ENCODE data around the gene LYZL1. TPM values are rescaled to one million over a fixed set of nuclear protein-coding genes. Genes with fewer than 3 reads are reported as not detected.

The LYZL1 gene
- total RNA-seq, 2 donors from 2014 or later: not detected

DNA sequence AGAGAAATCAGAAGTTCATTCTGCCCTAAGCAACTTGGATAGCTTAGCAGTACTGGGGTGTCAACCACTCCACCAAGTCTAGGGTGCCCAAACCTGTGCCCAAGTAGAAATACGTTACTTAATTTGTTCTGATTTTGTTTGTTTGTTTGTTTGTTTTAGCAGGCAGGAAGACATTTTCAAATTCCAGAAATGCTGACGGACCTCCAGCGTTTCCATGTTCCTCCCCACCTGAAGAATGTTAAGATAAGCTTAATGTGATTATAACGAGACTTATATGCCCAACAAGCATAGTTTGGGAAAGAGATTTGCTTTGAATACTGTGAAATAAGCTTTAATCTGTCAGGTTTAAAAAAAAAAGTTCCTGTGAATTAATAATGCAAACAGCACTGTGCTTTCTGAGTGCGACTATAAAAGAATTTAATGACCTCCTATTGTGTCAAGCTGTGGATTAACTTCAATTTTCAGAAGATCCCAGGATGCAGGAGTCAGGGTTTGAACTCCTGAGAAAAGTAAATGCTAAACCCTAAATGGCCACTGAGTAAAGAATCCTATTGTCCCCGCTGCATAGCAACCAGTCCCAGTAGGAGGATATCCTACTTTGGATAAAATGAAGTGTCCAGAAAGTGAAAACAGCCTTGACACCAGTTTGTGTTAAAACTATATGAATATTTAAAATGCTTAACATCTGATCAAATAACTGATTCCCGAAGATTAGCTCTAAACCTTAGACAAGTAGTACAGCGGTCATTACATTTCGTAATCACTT is 56.5 kb downstream of the LYZL1 start:
- Histone ChIP-seq H3K4me3 (no peak overlapping the region), H3K9me3 (no peaks in the 10 kb centered on the region), H3K27ac (no peak overlapping the region), H3K36me3 (replicated peaks in 1 of 2; ENCODE audit: insufficient read depth in 1 of 2, low read depth in 2 of 2) (no peaks in the 10 kb centered on the region), H3K27me3 (no peaks in the 10 kb centered on the region), H3K4me1 (no peaks in the 10 kb centered on the region)
- ATAC-seq: no peak
- WGBS, 2 donors: 48 to 52% methylated on average over 9 of the region's 9 CpGs
- no peak for DNase-seq
- intact Hi-C loops (cut with DNase I): no loop called here
- TF ChIP-seq, protein P1, sequence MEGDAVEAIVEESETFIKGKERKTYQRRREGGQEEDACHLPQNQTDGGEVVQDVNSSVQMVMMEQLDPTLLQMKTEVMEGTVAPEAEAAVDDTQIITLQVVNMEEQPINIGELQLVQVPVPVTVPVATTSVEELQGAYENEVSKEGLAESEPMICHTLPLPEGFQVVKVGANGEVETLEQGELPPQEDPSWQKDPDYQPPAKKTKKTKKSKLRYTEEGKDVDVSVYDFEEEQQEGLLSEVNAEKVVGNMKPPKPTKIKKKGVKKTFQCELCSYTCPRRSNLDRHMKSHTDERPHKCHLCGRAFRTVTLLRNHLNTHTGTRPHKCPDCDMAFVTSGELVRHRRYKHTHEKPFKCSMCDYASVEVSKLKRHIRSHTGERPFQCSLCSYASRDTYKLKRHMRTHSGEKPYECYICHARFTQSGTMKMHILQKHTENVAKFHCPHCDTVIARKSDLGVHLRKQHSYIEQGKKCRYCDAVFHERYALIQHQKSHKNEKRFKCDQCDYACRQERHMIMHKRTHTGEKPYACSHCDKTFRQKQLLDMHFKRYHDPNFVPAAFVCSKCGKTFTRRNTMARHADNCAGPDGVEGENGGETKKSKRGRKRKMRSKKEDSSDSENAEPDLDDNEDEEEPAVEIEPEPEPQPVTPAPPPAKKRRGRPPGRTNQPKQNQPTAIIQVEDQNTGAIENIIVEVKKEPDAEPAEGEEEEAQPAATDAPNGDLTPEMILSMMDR (IDR thresholded peaks at IDR 0.05): no peak
- TF ChIP-seq POLR2A (IDR thresholded peaks at IDR 0.05): no peak

DNA sequence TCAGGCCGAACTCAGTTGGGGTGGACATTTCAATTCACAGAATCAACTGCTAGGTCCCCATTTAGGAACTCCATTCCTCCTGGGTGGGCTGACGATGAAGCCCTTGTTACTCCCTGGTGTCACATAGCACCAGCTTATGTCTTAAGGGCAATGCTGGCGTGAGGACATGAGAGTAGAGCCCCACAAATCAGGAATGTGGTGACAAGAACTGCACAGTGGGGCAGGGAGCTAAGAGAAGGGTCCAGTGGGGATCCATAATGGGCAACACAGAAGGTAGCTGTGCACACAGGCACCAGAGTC is 57.0 kb downstream of the LYZL1 start:
- H3K27ac ChIP-seq: no peak overlapping the region
- no peak for ATAC-seq
- H3K36me3 ChIP-seq (replicated peaks in 1 of 2; ENCODE audit: insufficient read depth in 1 of 2, low read depth in 2 of 2): no peaks in the 10 kb centered on the region
- no peaks in the 10 kb centered on the region for H3K9me3 ChIP-seq
- 75 to 95% methylated on average over 3 of the region's 3 CpGs for WGBS, 2 donors
- H3K4me3 ChIP-seq: no peak overlapping the region
- DNase-seq: no peak
- intact Hi-C loops (cut with DNase I): no loop called here
- no peaks in the 10 kb centered on the region for H3K4me1 ChIP-seq
- TF ChIP-seq POLR2A (IDR thresholded peaks at IDR 0.05): no peak
- TF ChIP-seq, protein P1 (IDR thresholded peaks at IDR 0.05): no peak
- H3K27me3 ChIP-seq: no peaks in the 10 kb centered on the region

- no peaks in the 10 kb centered on the region for H3K36me3 ChIP-seq (replicated peaks in 1 of 2; ENCODE audit: insufficient read depth in 1 of 2, low read depth in 2 of 2)
- H3K4me1 ChIP-seq: no peaks in the 10 kb centered on the region
- ATAC-seq: no peak
- H3K9me3 ChIP-seq: no peaks in the 10 kb centered on the region
- H3K27me3 ChIP-seq: no peaks in the 10 kb centered on the region
- WGBS, 2 donors: 51 to 78% methylated on average over 9 of the region's 9 CpGs
- H3K27ac ChIP-seq: no peak overlapping the region
- TF ChIP-seq POLR2A (IDR thresholded peaks at IDR 0.05): no peak
- TF ChIP-seq, protein P1 (IDR thresholded peaks at IDR 0.05): no peak
- intact Hi-C loops (cut with DNase I): no loop called here
- no peak overlapping the region for H3K4me3 ChIP-seq
- no peak for DNase-seq
These were observed 57.6 kb downstream of the LYZL1 start for GRCh38 chr10:29346296-29347001.

GRCh38 chr10:29348836-29349235 is 60.0 kb downstream of the LYZL1 start:
- ATAC-seq (no peak), DNase-seq (no peak)
- H3K9me3 ChIP-seq: no peaks in the 10 kb centered on the region
- TF ChIP-seq, protein P1 (IDR thresholded peaks at IDR 0.05): no peak
- H3K27me3 ChIP-seq: no peaks in the 10 kb centered on the region
- H3K4me1 ChIP-seq: peaks cover 3% of the 10 kb centered on the region
- H3K27ac ChIP-seq: no peak overlapping the region
- intact Hi-C loops (cut with DNase I): no loop called here
- WGBS, 2 donors: 66 to 70% methylated on average over 5 of the region's 5 CpGs
- no peak overlapping the region for H3K4me3 ChIP-seq
- H3K36me3 ChIP-seq (replicated peaks in 1 of 2; ENCODE audit: insufficient read depth in 1 of 2, low read depth in 2 of 2): no peaks in the 10 kb centered on the region
